ENCODE measurements around the gene KCNJ12.
"Not testable (repeated sequence)": the region's sequence is repeated elsewhere in the genome, so short reads cannot be mapped to it uniquely, and the experiment has no call there.

The KCNJ12 gene

GRCh38 chr17:21407752-21408151 lies 31.6 kb downstream of the KCNJ12 start:
- not testable (repeated sequence) for H2AFZ ChIP-seq (ENCODE audit: low read depth, low read length); H3K9ac ChIP-seq (ENCODE audit: low read length); H3K18ac ChIP-seq (ENCODE audit: low read depth in 1 of 2, low read length in 2 of 2); H2BK12ac ChIP-seq (ENCODE audit: low read length in 2 of 2); H4K8ac ChIP-seq (ENCODE audit: low read length); H3K23ac ChIP-seq (ENCODE audit: low read length in 2 of 2); H3K14ac ChIP-seq (ENCODE audit: low read length in 2 of 2); H3K4me2 ChIP-seq (ENCODE audit: low read length, poor library complexity, severe bottlenecking); DNase-seq; H3K4me1 ChIP-seq (ENCODE audit: control insufficient read depth, insufficient read depth, low read depth, low read length); H3K27ac ChIP-seq (ENCODE audit: low read length, poor library complexity, severe bottlenecking); H3K36me3 ChIP-seq (ENCODE audit: control insufficient read depth in 1 of 2, insufficient read depth in 2 of 2, low read depth in 1 of 2, low read length in 2 of 2); H2BK5ac ChIP-seq (ENCODE audit: low read depth, low read length, poor library complexity, severe bottlenecking); H3K9me3 ChIP-seq (ENCODE audit: control insufficient read depth, low read length); H3K27me3 ChIP-seq (ENCODE audit: control insufficient read depth in 1 of 2, insufficient read depth in 1 of 2, low read length in 2 of 2); H3K4ac ChIP-seq (ENCODE audit: low read depth in 1 of 2, low read length in 2 of 2); H3K79me1 ChIP-seq (replicated peaks; ENCODE audit: low read length, poor library complexity, severe bottlenecking); H3K4me3 ChIP-seq (ENCODE audit: insufficient read depth in 1 of 2, low read depth in 1 of 2, low read length in 2 of 2); H2BK120ac ChIP-seq (ENCODE audit: low read depth, low read length); H2BK15ac ChIP-seq (ENCODE audit: low read depth, poor library complexity, severe bottlenecking); H2AK5ac ChIP-seq (ENCODE audit: low read length, severe bottlenecking); H4K91ac ChIP-seq (ENCODE audit: low read length)
- no CpG with 5 or more reads among the region's 1 CpG for WGBS

- H2AK5ac ChIP-seq (ENCODE audit: low read length, severe bottlenecking); H3K4me3 ChIP-seq (ENCODE audit: insufficient read depth in 1 of 2, low read depth in 1 of 2, low read length in 2 of 2); H3K9ac ChIP-seq (ENCODE audit: low read length); H3K36me3 ChIP-seq (ENCODE audit: control insufficient read depth in 1 of 2, insufficient read depth in 2 of 2, low read depth in 1 of 2, low read length in 2 of 2); H3K18ac ChIP-seq (ENCODE audit: low read depth in 1 of 2, low read length in 2 of 2); H3K23ac ChIP-seq (ENCODE audit: low read length in 2 of 2); H2BK15ac ChIP-seq (ENCODE audit: low read depth, poor library complexity, severe bottlenecking); H3K4me2 ChIP-seq (ENCODE audit: low read length, poor library complexity, severe bottlenecking); H2AFZ ChIP-seq (ENCODE audit: low read depth, low read length); H3K14ac ChIP-seq (ENCODE audit: low read length in 2 of 2); H3K27ac ChIP-seq (ENCODE audit: low read length, poor library complexity, severe bottlenecking); H3K4me1 ChIP-seq (ENCODE audit: control insufficient read depth, insufficient read depth, low read depth, low read length); DNase-seq; H4K91ac ChIP-seq (ENCODE audit: low read length); H2BK5ac ChIP-seq (ENCODE audit: low read depth, low read length, poor library complexity, severe bottlenecking); H4K8ac ChIP-seq (ENCODE audit: low read length); H3K27me3 ChIP-seq (ENCODE audit: control insufficient read depth in 1 of 2, insufficient read depth in 1 of 2, low read length in 2 of 2); H2BK120ac ChIP-seq (ENCODE audit: low read depth, low read length); H3K4ac ChIP-seq (ENCODE audit: low read depth in 1 of 2, low read length in 2 of 2); H2BK12ac ChIP-seq (ENCODE audit: low read length in 2 of 2); H3K9me3 ChIP-seq (ENCODE audit: control insufficient read depth, low read length); H3K79me1 ChIP-seq (replicated peaks; ENCODE audit: low read length, poor library complexity, severe bottlenecking): not testable (repeated sequence)
- WGBS = 42% methylated on average over 2 of the region's 3 CpGs
These were observed 32.1 kb downstream of the KCNJ12 start for GRCh38 chr17:21408224-21408623.

- H3K23ac ChIP-seq (ENCODE audit: low read length in 2 of 2); H2BK120ac ChIP-seq (ENCODE audit: low read depth, low read length); DNase-seq; H3K18ac ChIP-seq (ENCODE audit: low read depth in 1 of 2, low read length in 2 of 2); H3K4ac ChIP-seq (ENCODE audit: low read depth in 1 of 2, low read length in 2 of 2); H2BK15ac ChIP-seq (ENCODE audit: low read depth, poor library complexity, severe bottlenecking); H3K9ac ChIP-seq (ENCODE audit: low read length); H3K14ac ChIP-seq (ENCODE audit: low read length in 2 of 2); H2BK5ac ChIP-seq (ENCODE audit: low read depth, low read length, poor library complexity, severe bottlenecking); H3K4me2 ChIP-seq (ENCODE audit: low read length, poor library complexity, severe bottlenecking); H2BK12ac ChIP-seq (ENCODE audit: low read length in 2 of 2); H2AFZ ChIP-seq (ENCODE audit: low read depth, low read length); H3K4me3 ChIP-seq (ENCODE audit: insufficient read depth in 1 of 2, low read depth in 1 of 2, low read length in 2 of 2); H3K9me3 ChIP-seq (ENCODE audit: control insufficient read depth, low read length); H3K36me3 ChIP-seq (ENCODE audit: control insufficient read depth in 1 of 2, insufficient read depth in 2 of 2, low read depth in 1 of 2, low read length in 2 of 2); H4K91ac ChIP-seq (ENCODE audit: low read length); H3K79me1 ChIP-seq (replicated peaks; ENCODE audit: low read length, poor library complexity, severe bottlenecking); H3K27me3 ChIP-seq (ENCODE audit: control insufficient read depth in 1 of 2, insufficient read depth in 1 of 2, low read length in 2 of 2); H4K8ac ChIP-seq (ENCODE audit: low read length); H3K27ac ChIP-seq (ENCODE audit: low read length, poor library complexity, severe bottlenecking); H2AK5ac ChIP-seq (ENCODE audit: low read length, severe bottlenecking); H3K4me1 ChIP-seq (ENCODE audit: control insufficient read depth, insufficient read depth, low read depth, low read length): not testable (repeated sequence)
- WGBS = 77% methylated on average over 6 of the region's 7 CpGs
These were observed 32.7 kb downstream of the KCNJ12 start for GRCh38 chr17:21408766-21409300.

DNA sequence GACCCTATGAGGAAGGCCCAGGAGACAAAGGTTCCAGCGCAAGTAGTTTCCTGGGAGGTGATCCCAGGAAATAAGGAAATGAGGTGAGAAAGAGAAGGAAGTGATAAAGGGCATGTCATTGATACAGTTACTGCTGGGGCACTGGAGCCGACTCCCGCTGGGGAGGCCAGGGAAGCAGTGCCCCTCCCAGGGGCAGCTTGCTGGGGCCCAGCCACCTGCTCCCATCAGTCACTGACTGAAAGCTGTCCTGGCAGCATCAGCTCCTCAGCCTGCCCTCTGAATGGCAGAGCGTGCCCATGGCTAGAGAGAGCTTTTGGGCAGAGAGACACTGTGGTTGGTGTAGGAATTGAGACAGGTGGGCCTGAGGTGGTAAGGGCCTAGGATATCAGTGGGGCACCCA lies 33.2 kb downstream of the KCNJ12 start:
- H3K27ac ChIP-seq (ENCODE audit: low read length, poor library complexity, severe bottlenecking); H2BK5ac ChIP-seq (ENCODE audit: low read depth, low read length, poor library complexity, severe bottlenecking); H3K4ac ChIP-seq (ENCODE audit: low read depth in 1 of 2, low read length in 2 of 2); H3K4me2 ChIP-seq (ENCODE audit: low read length, poor library complexity, severe bottlenecking); H3K14ac ChIP-seq (ENCODE audit: low read length in 2 of 2); H3K27me3 ChIP-seq (ENCODE audit: control insufficient read depth in 1 of 2, insufficient read depth in 1 of 2, low read length in 2 of 2); H4K91ac ChIP-seq (ENCODE audit: low read length); H3K18ac ChIP-seq (ENCODE audit: low read depth in 1 of 2, low read length in 2 of 2); H4K8ac ChIP-seq (ENCODE audit: low read length); H3K79me1 ChIP-seq (replicated peaks; ENCODE audit: low read length, poor library complexity, severe bottlenecking); H2AK5ac ChIP-seq (ENCODE audit: low read length, severe bottlenecking); H3K36me3 ChIP-seq (ENCODE audit: control insufficient read depth in 1 of 2, insufficient read depth in 2 of 2, low read depth in 1 of 2, low read length in 2 of 2); H2BK120ac ChIP-seq (ENCODE audit: low read depth, low read length); DNase-seq; H2BK15ac ChIP-seq (ENCODE audit: low read depth, poor library complexity, severe bottlenecking); H3K9me3 ChIP-seq (ENCODE audit: control insufficient read depth, low read length); H3K4me1 ChIP-seq (ENCODE audit: control insufficient read depth, insufficient read depth, low read depth, low read length); H3K4me3 ChIP-seq (ENCODE audit: insufficient read depth in 1 of 2, low read depth in 1 of 2, low read length in 2 of 2); H2AFZ ChIP-seq (ENCODE audit: low read depth, low read length); H3K23ac ChIP-seq (ENCODE audit: low read length in 2 of 2); H3K9ac ChIP-seq (ENCODE audit: low read length); H2BK12ac ChIP-seq (ENCODE audit: low read length in 2 of 2): not testable (repeated sequence)
- WGBS = 86% methylated on average over 4 of the region's 4 CpGs

Measured in mesenchymal stem cell (in vitro differentiated cells and primary cell).